RWPE2 (cell line): ENCODE results near the gene RNU6-9.
"Not testable (repeated sequence)": the region's sequence is repeated elsewhere in the genome, so short reads cannot be mapped to it uniquely, and the experiment has no call there.

Experiments
- ATAC-seq: fragments of 200-7000 bp; cut with Tn5 transposase; 3 replicates; pipeline ENCODE4 v1.9.1; 2021; ENCODE audit warnings: low read depth
- DNase-seq: peaks from one replicate; pipeline ENCODE4 v3.0.0-alpha.2; 2020; ENCODE audit warnings: low spot score
- H3K27ac ChIP-seq: fragments of 450-650 bp; 2 replicates; pipeline ENCODE4 v1.5.1; 2017; ENCODE audit warnings: mild to moderate bottlenecking; ENCODE audit not compliant: poor library complexity, severe bottlenecking
- H3K27me3 ChIP-seq: fragments of 250-450 bp; sonication (Bioruptor Pico); 2 replicates; pipeline ENCODE4 v1.5.1; 2021; ENCODE audit warnings: mild to moderate bottlenecking, moderate library complexity; ENCODE audit not compliant: insufficient read depth, poor library complexity, severe bottlenecking
- H3K36me3 ChIP-seq: fragments of 250-450 bp; sonication (Bioruptor Pico); 2 replicates; pipeline ENCODE4 v1.5.1; 2020; ENCODE audit warnings: low read depth, mild to moderate bottlenecking, moderate library complexity
- H3K4me1 ChIP-seq: fragments of 250-450 bp; sonication (Bioruptor Pico); 2 replicates; pipeline ENCODE4 v1.5.1; 2021; ENCODE audit warnings: mild to moderate bottlenecking, moderate library complexity; ENCODE audit not compliant: insufficient read depth, poor library complexity, severe bottlenecking
- H3K4me3 ChIP-seq: fragments of 250-450 bp; sonication (Bioruptor Pico); 2 replicates; pipeline ENCODE4 v1.5.1; 2021; ENCODE audit warnings: mild to moderate bottlenecking, moderate library complexity; ENCODE audit not compliant: severe bottlenecking
- H3K9me3 ChIP-seq: fragments of 250-450 bp; sonication (Bioruptor Pico); 2 replicates; pipeline ENCODE4 v1.5.1; 2021; ENCODE audit warnings: mild to moderate bottlenecking, moderate library complexity; ENCODE audit not compliant: severe bottlenecking
- TF ChIP-seq, protein P1 (sequence below): fragments of 450-650 bp; IDR thresholded peaks from one replicate; pipeline ENCODE4 v1.5.1; 2017; ENCODE audit warnings: mild to moderate bottlenecking, moderate library complexity; ENCODE audit not compliant: poor library complexity, severe bottlenecking

RNU6-9 gene

DNA sequence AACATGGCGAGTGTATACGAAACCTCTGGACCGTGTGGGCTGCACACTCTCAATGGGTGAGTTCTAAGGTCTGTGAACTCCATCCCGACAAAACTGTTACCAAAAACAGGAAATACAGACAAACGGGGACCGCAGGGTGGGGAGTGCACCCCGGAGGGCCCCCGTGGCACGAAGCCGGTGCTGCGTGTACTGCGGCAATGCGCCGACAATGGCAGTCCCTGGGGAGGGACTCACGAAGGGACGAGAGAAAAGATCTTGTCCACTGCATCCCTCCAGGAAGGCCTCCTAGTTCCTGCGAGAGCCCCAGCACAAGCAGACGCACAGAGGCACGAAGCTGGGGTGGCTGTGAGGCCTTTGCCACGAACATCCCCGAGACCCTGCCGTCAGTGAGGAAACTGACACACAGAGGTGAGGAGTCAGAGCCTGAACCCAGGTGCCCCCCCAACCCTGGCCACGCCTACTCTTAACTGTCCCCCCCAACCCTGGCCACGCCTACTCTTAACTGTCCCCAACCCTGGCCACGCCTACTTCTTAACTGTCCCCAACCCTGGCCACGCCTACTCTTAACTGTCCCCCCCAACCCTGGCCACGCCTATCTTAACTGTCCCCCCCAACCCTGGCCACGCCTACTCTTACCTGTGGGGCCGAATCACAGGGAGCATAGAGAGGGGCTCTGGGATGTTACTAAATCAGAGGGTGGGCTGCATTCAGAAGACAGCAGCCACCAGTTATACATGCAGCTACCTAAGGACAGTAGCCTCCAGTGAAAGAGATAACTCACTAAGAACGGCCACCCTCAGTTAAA, 4.5 kb upstream of the RNU6-9 start:
- no peak for ATAC-seq
- Histone ChIP-seq H3K27me3 (no peaks in the 10 kb centered on the region), H3K36me3 (peaks cover 29% of the 10 kb centered on the region), H3K4me1 (no peaks in the 10 kb centered on the region), H3K9me3 (no peaks in the 10 kb centered on the region), H3K4me3 (no peak overlapping the region), H3K27ac (no peak overlapping the region)
- TF ChIP-seq, protein P1, sequence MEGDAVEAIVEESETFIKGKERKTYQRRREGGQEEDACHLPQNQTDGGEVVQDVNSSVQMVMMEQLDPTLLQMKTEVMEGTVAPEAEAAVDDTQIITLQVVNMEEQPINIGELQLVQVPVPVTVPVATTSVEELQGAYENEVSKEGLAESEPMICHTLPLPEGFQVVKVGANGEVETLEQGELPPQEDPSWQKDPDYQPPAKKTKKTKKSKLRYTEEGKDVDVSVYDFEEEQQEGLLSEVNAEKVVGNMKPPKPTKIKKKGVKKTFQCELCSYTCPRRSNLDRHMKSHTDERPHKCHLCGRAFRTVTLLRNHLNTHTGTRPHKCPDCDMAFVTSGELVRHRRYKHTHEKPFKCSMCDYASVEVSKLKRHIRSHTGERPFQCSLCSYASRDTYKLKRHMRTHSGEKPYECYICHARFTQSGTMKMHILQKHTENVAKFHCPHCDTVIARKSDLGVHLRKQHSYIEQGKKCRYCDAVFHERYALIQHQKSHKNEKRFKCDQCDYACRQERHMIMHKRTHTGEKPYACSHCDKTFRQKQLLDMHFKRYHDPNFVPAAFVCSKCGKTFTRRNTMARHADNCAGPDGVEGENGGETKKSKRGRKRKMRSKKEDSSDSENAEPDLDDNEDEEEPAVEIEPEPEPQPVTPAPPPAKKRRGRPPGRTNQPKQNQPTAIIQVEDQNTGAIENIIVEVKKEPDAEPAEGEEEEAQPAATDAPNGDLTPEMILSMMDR, result no peak
- DNase-seq, result no peak

DNA sequence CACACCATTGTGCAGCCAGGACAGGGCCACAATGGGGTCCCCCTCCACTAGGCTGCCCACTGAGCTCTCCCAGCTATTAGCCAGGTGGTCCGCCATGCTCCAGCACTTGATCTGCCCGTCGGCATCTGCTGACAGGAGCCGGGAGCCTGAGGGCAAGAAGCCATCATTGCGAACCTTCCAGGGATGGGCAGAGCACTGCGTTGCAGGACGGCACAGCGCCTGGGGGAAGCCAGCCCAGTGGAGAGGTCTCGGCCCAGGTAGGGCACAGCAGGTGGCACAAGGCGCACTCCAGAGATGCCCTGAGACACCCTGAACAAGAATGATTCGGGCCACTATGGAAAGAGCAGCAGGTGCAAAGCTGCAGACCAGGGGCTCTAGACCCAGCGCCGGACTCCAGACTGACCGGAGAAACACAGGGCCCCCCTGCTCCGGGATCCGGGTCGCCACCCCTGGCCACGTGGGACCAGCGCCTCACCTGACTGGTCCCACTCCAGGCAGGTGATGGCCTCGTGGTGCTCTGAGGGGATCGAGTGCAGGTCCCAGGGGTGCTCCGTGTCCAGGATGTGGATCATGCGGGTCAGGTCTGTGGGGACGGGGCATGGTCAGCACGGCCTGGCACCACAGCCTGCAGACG, 3.5 kb upstream of the RNU6-9 start:
- TF ChIP-seq, protein P1, result no peak

DNA sequence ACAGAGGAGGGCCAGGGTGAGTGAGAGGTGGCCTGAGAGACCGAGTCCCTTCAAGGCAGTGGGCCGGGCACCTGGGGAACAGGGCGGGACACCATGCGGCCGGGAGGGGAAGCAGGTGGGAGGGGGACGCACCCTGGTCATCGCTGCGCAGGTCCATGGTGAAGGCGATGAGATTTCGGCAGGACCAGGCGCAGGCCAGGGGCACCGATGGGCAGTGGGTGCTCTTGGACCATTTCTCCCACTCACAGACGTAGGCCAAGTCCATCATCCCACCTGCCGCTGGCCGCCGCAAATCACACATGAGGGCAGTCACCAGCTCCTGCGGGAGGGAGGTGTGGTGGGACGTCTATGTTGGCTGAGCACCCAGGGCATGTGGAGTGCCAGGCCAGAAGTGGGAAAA, 2.5 kb upstream of the RNU6-9 start:
- Histone ChIP-seq H3K9me3 (no peaks in the 10 kb centered on the region), H3K27ac (no peak overlapping the region)
- DNase-seq, result no peak

More for the DNA sequence above, 3.5 kb upstream of the RNU6-9 start:
- Histone ChIP-seq H3K4me1 (no peaks in the 10 kb centered on the region), H3K27me3 (no peaks in the 10 kb centered on the region), H3K27ac (no peak overlapping the region), H3K9me3 (no peaks in the 10 kb centered on the region), H3K36me3 (peaks cover 20% of the 10 kb centered on the region), H3K4me3 (no peak overlapping the region)
- ATAC-seq (no peak), DNase-seq (no peak)

DNA sequence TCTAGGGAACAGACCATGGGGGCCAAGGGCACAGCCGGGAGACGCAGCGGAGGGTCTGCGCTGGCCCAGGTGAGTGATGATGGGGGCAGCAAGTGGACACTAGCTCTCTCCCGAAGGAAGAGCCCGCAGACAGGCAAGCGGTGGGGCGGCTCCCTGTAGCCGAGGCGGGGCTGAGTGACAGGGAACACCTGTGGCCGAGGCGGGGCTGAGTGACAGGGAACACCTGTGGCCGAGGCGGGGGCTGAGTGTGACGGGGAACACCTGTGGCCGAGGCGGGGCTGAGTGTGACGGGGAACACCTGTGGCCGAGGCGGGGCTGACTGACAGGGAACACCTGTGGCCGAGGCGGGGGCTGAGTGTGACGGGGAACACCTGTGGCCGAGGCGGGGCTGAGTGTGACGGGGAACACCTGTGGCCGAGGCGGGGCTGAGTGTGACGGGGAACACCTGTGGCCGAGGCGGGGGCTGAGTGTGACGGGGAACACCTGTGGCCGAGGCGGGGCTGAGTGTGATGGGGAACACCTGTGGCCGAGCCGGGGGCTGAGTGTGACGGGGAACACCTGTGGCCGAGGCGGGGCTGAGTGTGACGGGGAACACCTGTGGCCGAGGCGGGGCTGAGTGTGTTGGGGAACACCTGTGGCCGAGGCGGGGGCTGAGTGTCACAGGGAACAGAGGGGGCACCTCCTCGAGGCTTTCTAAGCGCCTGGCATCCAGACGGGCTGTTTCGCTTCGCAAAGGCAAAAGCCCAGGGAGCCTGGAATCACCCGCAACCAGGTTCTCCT, 1.7 kb upstream of the RNU6-9 start:
- Histone ChIP-seq H3K4me3 (peak overlapping the region; percentile 66), H3K36me3 (peaks cover 17% of the 10 kb centered on the region), H3K27ac (peak overlapping the region; percentile 74)
- not testable (repeated sequence) for H3K27me3 ChIP-seq, H3K4me1 ChIP-seq, ATAC-seq, H3K9me3 ChIP-seq
- peak; percentile 55 for DNase-seq

More for the DNA sequence above, 2.5 kb upstream of the RNU6-9 start:
- H3K27me3 ChIP-seq, result no peaks in the 10 kb centered on the region
- ATAC-seq, result no peak
- TF ChIP-seq, protein P1, result no peak
- no peaks in the 10 kb centered on the region for H3K4me1 ChIP-seq
- no peak overlapping the region for H3K4me3 ChIP-seq
- H3K36me3 ChIP-seq, result peaks cover 17% of the 10 kb centered on the region

DNA sequence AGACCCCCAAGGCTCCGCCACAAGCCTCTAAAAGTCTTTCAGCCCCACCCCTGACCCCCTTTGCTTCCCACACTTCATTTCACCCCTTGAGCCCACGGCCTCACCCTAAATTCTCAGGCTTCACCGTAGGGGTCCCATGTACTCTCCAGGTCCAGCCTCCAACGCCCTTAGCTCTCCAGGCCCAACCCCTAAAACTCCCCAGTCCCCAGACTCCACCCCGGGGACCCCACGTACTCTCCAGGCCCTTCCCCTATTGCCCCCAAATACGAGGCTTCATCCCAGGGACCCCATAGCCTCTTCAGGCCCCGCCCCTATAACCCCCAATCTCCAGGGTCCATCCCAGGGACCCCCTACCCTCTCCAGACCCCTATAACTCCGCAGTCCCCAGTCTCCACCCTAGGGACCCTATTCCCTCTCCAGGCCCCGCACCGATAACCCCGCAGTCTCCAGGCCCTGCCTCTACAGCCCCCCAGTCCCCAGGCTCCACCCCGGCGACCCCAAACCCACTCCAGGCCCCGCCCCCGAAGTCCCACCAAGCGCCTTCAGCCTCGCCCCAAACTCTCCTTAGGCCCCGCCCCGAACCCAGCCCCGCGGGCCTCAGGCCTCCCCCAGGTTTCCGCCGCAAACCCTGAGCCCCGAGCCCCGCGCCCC, 916 bp upstream of the RNU6-9 start:
- DNase-seq, result peak; percentile 59
- H3K27ac ChIP-seq, result peak overlapping the region; percentile 74
- TF ChIP-seq, protein P1, result no peak
- H3K36me3 ChIP-seq, result peaks cover 13% of the 10 kb centered on the region
- no peaks in the 10 kb centered on the region for H3K9me3 ChIP-seq
- ATAC-seq, result no peak
- H3K4me3 ChIP-seq, result peak overlapping the region; percentile 66
- H3K27me3 ChIP-seq, result no peaks in the 10 kb centered on the region
- H3K4me1 ChIP-seq, result no peaks in the 10 kb centered on the region
